ENCODE data around the gene GPN2. TPM values are rescaled to one million over a fixed set of nuclear protein-coding genes. Genes with fewer than 3 reads are reported as not detected.
A peak's percentile ranks its signal among the peaks of the same experiment; 100 is the strongest.

Gene GPN2
- total and polyA plus RNA-seq, 2 donors (not counting 1 experiment from before 2014, with no cell fraction given): 15.2 to 43.5 TPM

DNA sequence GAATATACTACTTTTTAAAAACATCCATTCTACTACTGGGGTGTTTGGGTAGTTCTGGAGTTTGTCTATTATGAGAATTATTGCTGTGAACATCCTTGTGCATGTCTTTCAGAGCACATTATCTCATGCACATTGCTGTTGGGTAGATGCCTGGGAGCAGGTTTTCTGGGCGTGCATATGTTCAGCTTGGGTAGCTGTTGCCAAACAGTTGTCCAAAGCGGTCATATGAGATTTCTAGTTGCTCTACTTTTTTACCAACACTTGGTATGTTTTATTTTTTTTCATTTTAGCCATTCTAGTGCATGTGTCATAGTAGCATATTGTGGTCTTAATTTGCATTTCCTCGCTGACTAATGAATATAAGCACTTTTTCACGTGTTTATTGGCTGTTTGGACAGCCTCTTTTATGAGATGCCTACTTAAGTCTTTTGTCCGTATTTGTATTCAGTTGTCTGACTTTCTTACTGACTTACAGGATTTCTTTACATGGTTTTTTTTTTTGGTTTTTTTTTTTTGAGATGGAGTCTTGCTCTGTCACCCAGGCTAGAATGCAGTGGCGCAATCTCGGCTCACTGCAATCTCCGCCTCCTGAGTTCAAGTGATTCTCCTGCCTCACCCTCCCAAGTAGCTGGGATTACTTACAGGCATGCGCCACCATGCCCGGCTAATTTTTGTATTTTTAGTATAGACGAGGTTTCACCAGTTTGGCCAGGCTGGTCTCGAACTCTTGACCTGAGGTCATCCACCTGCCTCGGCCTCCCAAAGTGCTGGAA, 45.5 kb downstream of the GPN2 start:
- DNase-seq (no peak), ATAC-seq (ENCODE audit: low read depth) (no peak)
- H3K9ac ChIP-seq (ENCODE audit: low read length): no peak overlapping the region
- H3K27ac Mint-ChIP-seq: no peak overlapping the region
- H3K27ac ChIP-seq (ENCODE audit: low read length in 2 of 2): no peak overlapping the region
- H3K79me2 ChIP-seq (ENCODE audit: control insufficient read depth, insufficient read depth, low read length): no peaks in the 10 kb centered on the region
- H3K4me2 ChIP-seq (replicated peaks; ENCODE audit: low read depth, low read length, poor library complexity, severe bottlenecking): no peak overlapping the region
- H3K9me3 Mint-ChIP-seq (ENCODE audit: insufficient read depth): no peaks in the 10 kb centered on the region
- no peak overlapping the region for H3K4me3 Mint-ChIP-seq
- no peaks in the 10 kb centered on the region for H3K4me1 ChIP-seq (ENCODE audit: control insufficient read depth in 2 of 2, insufficient read depth in 2 of 2, low read length in 2 of 2)
- 93% methylated on average over 2 of the region's 13 CpGs for WGBS (ENCODE audit: insufficient coverage)
- intact Hi-C loops (cut with micrococcal nuclease): no loop called here
- no peaks in the 10 kb centered on the region for H3K27me3 ChIP-seq (replicated peaks in 1 of 4; ENCODE audit: control extremely low read depth in 1 of 4, control insufficient read depth in 3 of 4, insufficient read depth in 4 of 4, low read length in 3 of 4)
- POLR2A ChIA-PET: interaction anchor here (0.6 kb wide), 1 partner anchor 10 kb away, joined by 3 read pairs; no protein-coding TSS in a partner anchor
- no peak for TF ChIP-seq CTCF (IDR thresholded peaks at IDR 0.05)
- no peak for TF ChIP-seq EZH2 (IDR thresholded peaks at IDR 0.05; ENCODE audit: borderline replicate concordance, insufficient read depth, low read depth, low read length, poor library complexity, severe bottlenecking)
- CTCF ChIA-PET: interaction anchor here (0.9 kb wide), 1 partner anchor 20 kb away, joined by 3 read pairs; no protein-coding TSS in a partner anchor
- no peak overlapping the region for H2AFZ ChIP-seq (ENCODE audit: insufficient read depth, low read depth, low read length, poor library complexity, severe bottlenecking)
- no peaks in the 10 kb centered on the region for H3K4me1 Mint-ChIP-seq
- no peaks in the 10 kb centered on the region for H4K20me1 ChIP-seq (ENCODE audit: control insufficient read depth, insufficient read depth, low read length, poor library complexity, severe bottlenecking)
- H3K36me3 ChIP-seq (replicated peaks in 1 of 2; ENCODE audit: control extremely low read depth in 1 of 2, control insufficient read depth in 1 of 2, extremely low read depth in 1 of 2, insufficient read depth in 2 of 2, low read length in 1 of 2): peaks cover 7 to 31% of the 10 kb centered on the region in 2 experiments
- no peaks in the 10 kb centered on the region for H3K27me3 Mint-ChIP-seq
- H3K4me3 ChIP-seq (ENCODE audit: control extremely low read depth in 1 of 5, extremely low read depth in 1 of 5, insufficient read depth in 1 of 5, low read depth in 2 of 5, low read length in 4 of 5): no peak overlapping the region
- no peaks in the 10 kb centered on the region for H3K9me3 ChIP-seq (ENCODE audit: control extremely low read depth in 1 of 3, control insufficient read depth in 2 of 3, insufficient read depth in 1 of 3, low read length in 2 of 3)

GRCh38 chr1:26839779-26840178, 50.3 kb downstream of the GPN2 start:
- no peak overlapping the region for H3K9ac ChIP-seq (ENCODE audit: low read length)
- H3K9me3 Mint-ChIP-seq (ENCODE audit: insufficient read depth): no peaks in the 10 kb centered on the region
- H3K27me3 ChIP-seq (replicated peaks in 1 of 4; ENCODE audit: control extremely low read depth in 1 of 4, control insufficient read depth in 3 of 4, insufficient read depth in 4 of 4, low read length in 3 of 4): no peaks in the 10 kb centered on the region
- H3K79me2 ChIP-seq (ENCODE audit: control insufficient read depth, insufficient read depth, low read length): peaks cover 7% of the 10 kb centered on the region
- H3K4me3 Mint-ChIP-seq: no peak overlapping the region
- intact Hi-C loops (cut with micrococcal nuclease): loop anchor here (1.0 kb wide), 1 partner anchor 19 kb away; no protein-coding TSS in a partner anchor
- peaks cover 7 to 23% of the 10 kb centered on the region in 2 experiments for H3K36me3 ChIP-seq (replicated peaks in 1 of 2; ENCODE audit: control extremely low read depth in 1 of 2, control insufficient read depth in 1 of 2, extremely low read depth in 1 of 2, insufficient read depth in 2 of 2, low read length in 1 of 2)
- no peak for TF ChIP-seq EZH2 (IDR thresholded peaks at IDR 0.05; ENCODE audit: borderline replicate concordance, insufficient read depth, low read depth, low read length, poor library complexity, severe bottlenecking)
- TF ChIP-seq CTCF (IDR thresholded peaks at IDR 0.05): no peak
- peak overlapping the region in 1 of 2 donors; percentile 87 for H3K27ac ChIP-seq (ENCODE audit: low read length in 2 of 2)
- H4K20me1 ChIP-seq (ENCODE audit: control insufficient read depth, insufficient read depth, low read length, poor library complexity, severe bottlenecking): no peaks in the 10 kb centered on the region
- no peak overlapping the region for H3K4me3 ChIP-seq (ENCODE audit: control extremely low read depth in 1 of 5, extremely low read depth in 1 of 5, insufficient read depth in 1 of 5, low read depth in 2 of 5, low read length in 4 of 5)
- no peaks in the 10 kb centered on the region for H3K27me3 Mint-ChIP-seq
- DNase-seq (no peak), ATAC-seq (ENCODE audit: low read depth) (no peak)
- no peak overlapping the region for H3K4me2 ChIP-seq (replicated peaks; ENCODE audit: low read depth, low read length, poor library complexity, severe bottlenecking)
- peaks cover 16% of the 10 kb centered on the region for H3K4me1 Mint-ChIP-seq
- WGBS (ENCODE audit: insufficient coverage): 76% methylated on average over 6 of the region's 6 CpGs
- no peak overlapping the region for H3K27ac Mint-ChIP-seq
- peaks cover 12 to 15% of the 10 kb centered on the region in 2 donors for H3K4me1 ChIP-seq (ENCODE audit: control insufficient read depth in 2 of 2, insufficient read depth in 2 of 2, low read length in 2 of 2)
- CTCF ChIA-PET: interaction anchor here (1.0 to 10.2 kb wide), 5 partner anchors 8 to 31 kb away, joined by 3 to 153 read pairs (median 4); partner anchors contain the start of gene ZDHHC18
- no peaks in the 10 kb centered on the region for H3K9me3 ChIP-seq (ENCODE audit: control extremely low read depth in 1 of 3, control insufficient read depth in 2 of 3, insufficient read depth in 1 of 3, low read length in 2 of 3)
- no peak overlapping the region for H2AFZ ChIP-seq (ENCODE audit: insufficient read depth, low read depth, low read length, poor library complexity, severe bottlenecking)
- POLR2A ChIA-PET: no interaction called here

Measured in B cell (primary cell).